ENCODE measurements around the gene MAGIX. TPM values are rescaled to one million over a fixed set of nuclear protein-coding genes. Genes with fewer than 3 reads are reported as not detected.

The MAGIX gene
- total and polyA plus RNA-seq, 2 of the 4 experiments (the other 2 are of a cell fraction): 0.72 to 1.1 TPM

GRCh38 chrX:49212861-49213260 is 50.3 kb downstream of the MAGIX start:
- Histone ChIP-seq H4K20me1 (ENCODE audit: insufficient read depth, low read length) (no peaks in the 10 kb centered on the region), H3K9ac (ENCODE audit: low read depth, low read length) (no peak overlapping the region), H2AK5ac (ENCODE audit: low read depth, low read length) (no peak overlapping the region), H3K36me3 (ENCODE audit: control insufficient read depth, insufficient read depth, low read length) (no peaks in the 10 kb centered on the region), H3K23ac (ENCODE audit: low read depth, low read length) (no peak overlapping the region), H3K27me3 (ENCODE audit: control insufficient read depth, insufficient read depth, low read length) (peaks cover 2% of the 10 kb centered on the region; the same call in 1 of the 2 replicates), H3K14ac (replicated peaks; ENCODE audit: low read depth, low read length) (no peak overlapping the region), H3K9me3 (ENCODE audit: control insufficient read depth, insufficient read depth, low read length) (peaks cover 4% of the 10 kb centered on the region), H3K4me2 (ENCODE audit: low read depth, low read length) (no peak overlapping the region), H2AFZ (replicated peaks; ENCODE audit: low read length, poor library complexity) (no peak overlapping the region), H3K18ac (ENCODE audit: low read depth, low read length) (no peak overlapping the region), H3K9me1 (ENCODE audit: insufficient read depth, low read length) (no peaks in the 10 kb centered on the region), H4K8ac (ENCODE audit: low read depth in 2 of 2, low read length in 2 of 2) (no peak overlapping the region), H3K4me3 (ENCODE audit: insufficient read depth, low read depth, low read length) (no peak overlapping the region), H2BK20ac (ENCODE audit: low read depth, low read length) (no peak overlapping the region), H4K5ac (ENCODE audit: low read depth, low read length) (no peak overlapping the region), H2BK120ac (ENCODE audit: low read depth, low read length) (no peak overlapping the region), H3K4me1 (ENCODE audit: control insufficient read depth, insufficient read depth, low read length) (no peaks in the 10 kb centered on the region), H4K91ac (ENCODE audit: insufficient read depth, low read depth, low read length) (no peak overlapping the region), H3K4ac (ENCODE audit: low read depth, low read length) (no peak overlapping the region), H2BK15ac (ENCODE audit: low read depth, low read length) (no peak overlapping the region), H2BK5ac (ENCODE audit: low read depth, low read length, poor library complexity, severe bottlenecking) (no peak overlapping the region), H3K79me1 (ENCODE audit: low read depth in 1 of 2, low read length in 2 of 2) (no peaks in the 10 kb centered on the region), H3K27ac (ENCODE audit: insufficient read depth, low read length) (no peak overlapping the region), H2AK9ac (replicated peaks; ENCODE audit: low read depth, low read length, poor library complexity) (no peak overlapping the region), H3K56ac (ENCODE audit: extremely low read depth, insufficient read depth, low read length) (no peak overlapping the region)
- ChIA-PET CTCF (no interaction called here), POLR2A (ENCODE audit: unreplicated experiment) (no interaction called here)
- dilution Hi-C loops (cut with HindIII; ENCODE audit: low sequenced_read_pairs, unreplicated experiment) (no loop called here), in situ Hi-C loops (cut with MboI; ENCODE audit: low sequenced_read_pairs) (no loop called here), intact Hi-C loops (cut with micrococcal nuclease) (no loop called here)
- ATAC-seq (ENCODE audit: low read depth) (no peak), DNase-seq (no peak)
- TF ChIP-seq POLR2A (IDR thresholded peaks at IDR 0.05; ENCODE audit: low read depth, low read length): no peak
- no peak for TF ChIP-seq MAFK (IDR thresholded peaks at IDR 0.05; ENCODE audit: low read depth, low read length)
- BruUV-seq (replicated peaks): no TSS peak
- WGBS, 2 experiments (ENCODE audit: extremely low coverage in 2 of 2, insufficient read length in 1 of 2): 20% methylated on average over 1 of the region's 1 CpG; no CpG with 5 or more reads in 1 of the 2 experiments
